HG02588 (cell line): ENCODE data around the gene NME7.

ENCODE experiments used
- ATAC-seq: cut with Tn5 transposase; IDR thresholded peaks from one replicate; pipeline ENCODE4 v1.9.1; 2021; ENCODE audit warnings: mild to moderate bottlenecking, moderate library complexity; ENCODE audit not compliant: unreplicated experiment

NME7 gene

GRCh38 chr1:169090308-169090899, 277.2 kb downstream of the NME7 start:
- no peak for ATAC-seq

GRCh38 chr1:169089776-169090175, 277.8 kb downstream of the NME7 start:
- ATAC-seq, result no peak

GRCh38 chr1:169087876-169088275, 279.7 kb downstream of the NME7 start:
- no peak for ATAC-seq

GRCh38 chr1:169086603-169087455, 280.8 kb downstream of the NME7 start:
- ATAC-seq, result no peak

- ATAC-seq, result no peak
Measured at GRCh38 chr1:169085911-169086310, 281.7 kb downstream of the NME7 start.
